HG03039 (cell line): Measurements from ENCODE around the gene MPC1L.
A peak's percentile ranks its signal among the peaks of the same experiment; 100 is the strongest.

Experiments used
- ATAC-seq: cut with Tn5 transposase; IDR thresholded peaks from one replicate; pipeline ENCODE4 v1.9.1; 2021; ENCODE audit warnings: mild to moderate bottlenecking, moderate library complexity; ENCODE audit not compliant: unreplicated experiment

MPC1L gene

GRCh38 chrX:40625294-40625693 lies 2.1 kb downstream of the MPC1L start:
- no peak for ATAC-seq

- no peak for ATAC-seq
These were observed 5.3 kb downstream of the MPC1L start for GRCh38 chrX:40628506-40628905.

GRCh38 chrX:40632199-40632598 lies 9.0 kb downstream of the MPC1L start:
- no peak for ATAC-seq

DNA sequence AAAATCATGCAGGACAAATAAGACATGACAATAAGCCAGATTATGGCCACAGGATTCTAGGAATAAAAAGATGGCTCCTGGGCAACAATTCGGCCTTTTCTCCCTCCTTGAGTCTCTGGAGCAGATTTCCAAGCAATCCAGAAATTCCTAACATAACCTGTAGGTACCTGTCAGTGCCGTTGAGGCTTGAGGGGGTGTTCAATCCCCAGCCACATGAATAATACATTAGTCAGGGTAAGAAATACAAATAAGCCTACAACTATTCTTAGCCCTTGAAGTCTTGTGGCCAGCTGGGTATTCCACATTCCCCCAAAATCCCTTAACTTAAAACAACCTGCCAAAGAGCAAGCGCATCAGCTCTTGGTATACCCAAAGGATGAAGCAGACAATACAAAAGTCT lies 14.5 kb downstream of the MPC1L start:
- ATAC-seq, result no peak

- no peak for ATAC-seq
These were observed 20.9 kb downstream of the MPC1L start for GRCh38 chrX:40644176-40644575.

DNA sequence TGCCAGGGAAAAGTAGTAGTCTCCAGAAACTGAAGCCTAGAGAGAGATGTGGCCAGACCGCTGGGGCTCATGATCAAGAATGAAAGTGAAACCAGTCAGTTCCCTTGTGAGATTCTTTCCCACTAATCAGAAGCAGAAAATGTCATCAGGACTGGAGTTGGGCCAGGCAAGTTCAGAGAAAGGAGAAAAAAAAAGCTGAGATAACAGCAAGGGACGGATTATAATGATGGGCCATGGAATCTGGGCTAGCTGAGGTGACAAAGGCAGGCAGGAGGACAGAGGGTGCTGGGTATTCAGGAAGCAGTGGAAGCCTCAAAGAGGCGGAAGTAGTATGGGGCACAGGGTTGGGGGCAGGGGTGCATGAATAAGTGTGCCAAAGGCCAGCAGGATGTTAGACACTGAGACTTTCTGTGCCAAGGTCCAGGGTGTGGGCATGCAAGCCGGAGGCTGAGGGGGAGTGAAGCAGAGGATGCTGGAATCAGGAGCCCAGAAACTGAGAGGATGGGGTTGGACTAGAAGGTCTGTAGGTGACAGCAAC lies 21.7 kb downstream of the MPC1L start:
- ATAC-seq, result no peak

DNA sequence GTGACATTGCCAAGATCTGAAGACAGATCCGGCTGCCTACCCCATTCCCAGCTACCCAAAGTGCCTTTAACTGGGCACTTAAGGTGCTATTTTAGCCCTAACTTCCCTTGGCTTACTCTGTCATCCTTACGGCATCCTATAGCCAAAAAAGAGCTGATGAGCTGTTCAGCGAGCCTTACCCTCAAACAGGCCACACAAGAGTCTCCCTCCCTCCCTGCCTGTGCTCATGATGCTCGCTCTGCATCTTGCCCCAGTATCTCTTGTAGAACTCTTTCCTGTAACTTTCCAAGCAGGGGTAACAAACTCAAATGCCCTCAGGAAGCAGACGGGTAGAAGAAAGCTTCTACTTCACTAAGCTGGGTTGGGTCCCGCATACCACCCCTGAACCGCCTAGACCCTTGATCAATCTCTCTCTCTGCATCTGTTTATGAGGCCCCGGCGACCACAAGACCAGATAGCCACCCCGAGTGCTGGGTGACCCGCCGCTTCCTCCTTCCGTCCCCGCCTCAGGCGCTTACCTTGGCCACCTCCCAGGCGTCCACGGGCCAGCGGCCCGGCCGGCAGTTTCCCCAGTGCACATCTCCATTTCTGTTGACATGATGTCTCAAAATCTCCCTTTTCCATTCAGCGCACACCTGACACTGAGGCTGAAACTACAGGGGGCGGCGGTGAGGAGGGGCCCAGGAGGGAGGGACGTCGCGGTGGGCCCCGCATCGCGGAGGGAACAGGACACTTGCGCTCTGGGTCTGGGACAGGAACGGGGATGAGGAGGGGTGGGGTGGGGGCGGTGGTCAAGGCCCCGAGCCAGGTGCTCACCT lies 23.5 kb downstream of the MPC1L start:
- peak; percentile 21 for ATAC-seq

DNA sequence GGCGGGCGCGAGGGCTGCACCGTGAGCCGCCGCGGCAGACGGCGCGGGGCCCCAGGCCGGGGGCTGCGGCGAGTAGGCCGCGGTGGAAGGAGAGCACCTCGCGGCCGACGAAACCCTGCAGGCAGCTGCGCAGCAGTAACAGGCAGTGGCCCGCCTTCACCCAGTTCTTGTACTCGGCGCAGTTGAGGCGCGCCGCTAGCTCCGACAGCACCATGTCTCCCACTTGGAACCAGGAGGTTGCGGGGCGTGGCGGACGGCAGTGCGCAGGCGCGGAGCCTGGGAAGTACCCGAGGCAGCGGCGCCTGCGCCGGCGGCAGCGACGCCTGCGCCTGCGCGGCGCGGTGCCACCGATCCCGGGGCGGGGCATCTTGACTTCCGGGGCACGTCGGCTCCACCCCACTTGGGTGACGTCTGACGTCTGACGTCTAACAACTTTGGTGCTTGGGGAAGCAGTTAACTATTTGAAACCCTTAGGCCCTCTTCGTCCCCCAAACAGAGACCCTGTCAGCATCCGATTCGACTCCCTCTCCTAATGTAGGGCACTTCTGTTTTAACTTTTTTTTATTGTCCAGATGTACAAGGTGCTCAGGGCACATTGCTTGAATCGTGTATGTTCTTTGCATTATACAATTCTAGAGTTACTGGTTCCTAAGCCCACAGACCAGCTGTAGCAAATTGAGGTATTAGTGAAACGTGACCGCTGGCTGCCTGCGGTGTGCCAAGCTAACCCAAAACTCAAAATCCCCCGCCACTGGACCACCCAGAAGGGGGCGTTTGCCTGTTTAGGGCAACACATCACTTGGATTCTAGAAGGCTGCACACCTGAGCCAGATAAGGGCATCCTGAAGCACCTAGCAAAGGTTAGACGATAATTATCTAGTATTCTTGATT lies 24.3 kb downstream of the MPC1L start, which contains the start of gene CXorf38:
Gene CXorf38, minus strand, starts transcription at position 255 of the 891 bp plus-strand sequence. Its CDS starts 41 bp downstream, at position 214.
- ATAC-seq, result peak; percentile 63

- no peak for ATAC-seq
These were observed 28.5 kb downstream of the MPC1L start for GRCh38 chrX:40651620-40652223.

GRCh38 chrX:40652664-40653063 lies 29.4 kb downstream of the MPC1L start:
- no peak for ATAC-seq

- no peak for ATAC-seq
These were observed 30.3 kb downstream of the MPC1L start for GRCh38 chrX:40653535-40653934.

- ATAC-seq, result no peak
These were observed 37.2 kb downstream of the MPC1L start for GRCh38 chrX:40660381-40660780.

GRCh38 chrX:40661489-40661888 lies 38.3 kb downstream of the MPC1L start:
- no peak for ATAC-seq

DNA sequence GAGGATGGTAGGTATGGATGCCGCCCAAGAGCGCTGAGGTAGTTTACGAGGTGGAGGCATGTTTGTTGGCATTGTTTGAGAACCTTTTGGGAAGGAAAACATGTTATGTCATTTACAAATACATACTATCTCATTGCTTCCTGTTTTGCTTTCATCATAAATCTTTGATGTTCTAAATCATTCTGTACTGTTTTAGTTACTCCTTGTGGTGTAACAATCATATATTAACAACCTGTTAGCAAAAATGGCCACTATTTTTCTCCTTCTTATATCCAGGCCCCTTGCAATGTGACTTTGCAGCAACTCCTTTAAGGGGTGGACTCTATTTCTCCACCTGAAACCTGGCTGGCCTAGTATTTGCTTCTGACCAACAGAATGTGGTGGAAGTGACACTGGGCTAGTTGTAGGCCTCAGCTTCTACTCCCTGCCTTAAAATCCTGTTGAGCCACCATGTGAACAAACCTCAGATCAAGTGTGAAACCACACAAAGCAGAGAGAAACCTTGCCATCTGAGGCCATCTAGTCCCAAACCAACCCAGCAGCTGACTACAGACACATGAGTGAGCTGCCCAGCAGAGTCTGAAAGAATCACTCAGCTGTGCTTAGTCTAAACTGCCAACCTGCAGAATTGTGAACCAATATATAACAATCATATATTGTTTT lies 40.0 kb downstream of the MPC1L start:
- ATAC-seq, result no peak

GRCh38 chrX:40663880-40664630 lies 40.8 kb downstream of the MPC1L start:
- ATAC-seq, result no peak

DNA sequence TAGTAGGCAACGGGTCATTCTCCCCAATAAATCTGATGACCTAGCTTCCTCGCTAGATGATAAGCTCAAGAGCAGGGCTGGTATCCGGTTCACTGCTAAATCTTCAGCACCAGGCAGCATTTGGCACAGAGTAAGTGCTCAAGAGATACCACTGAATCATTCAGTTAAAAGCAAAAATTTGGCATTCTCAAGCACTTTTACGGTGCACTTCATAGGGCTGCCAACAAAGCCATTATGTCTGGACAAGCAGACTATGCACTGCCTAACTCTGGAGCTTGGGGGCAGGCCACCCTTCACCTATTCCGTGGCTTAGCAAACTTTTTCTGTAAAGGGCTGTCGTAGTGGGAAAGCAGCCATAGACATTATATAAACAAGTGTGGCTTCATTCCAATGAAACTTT lies 47.9 kb downstream of the MPC1L start:
- ATAC-seq, result no peak
